WTC11 (cell line): Measurements from ENCODE around the gene RIN3.

Experiments used
- GABPB1 ChIP-seq: sonication (generic); formaldehyde crosslinking; IDR thresholded peaks from 2 replicates; pipeline ENCODE4 v1.8.1; 2023; ENCODE audit warnings: mild to moderate bottlenecking, missing genetic modification reagents
- SP1 ChIP-seq: sonication (generic); formaldehyde crosslinking; conservative IDR thresholded peaks from 2 replicates; pipeline ENCODE4 v1.8.1; 2022; ENCODE audit warnings: missing genetic modification reagents
- TEAD4 ChIP-seq: sonication (generic); formaldehyde crosslinking; IDR thresholded peaks from 2 replicates; pipeline ENCODE4 v1.8.0; 2022; ENCODE audit warnings: mild to moderate bottlenecking, missing genetic modification reagents
- TF ChIP-seq, protein P1 (sequence below): fragments of 250-450 bp; sonication (Bioruptor Pico); IDR thresholded peaks from 2 replicates; pipeline ENCODE4 v1.9.0; 2021; ENCODE audit warnings: mild to moderate bottlenecking, borderline replicate concordance
- TF ChIP-seq, protein P2 (sequence below): sonication (generic); formaldehyde crosslinking; IDR thresholded peaks from 2 replicates; pipeline ENCODE4 v1.8.0; 2022; ENCODE audit warnings: mild to moderate bottlenecking, missing genetic modification reagents

DNA sequence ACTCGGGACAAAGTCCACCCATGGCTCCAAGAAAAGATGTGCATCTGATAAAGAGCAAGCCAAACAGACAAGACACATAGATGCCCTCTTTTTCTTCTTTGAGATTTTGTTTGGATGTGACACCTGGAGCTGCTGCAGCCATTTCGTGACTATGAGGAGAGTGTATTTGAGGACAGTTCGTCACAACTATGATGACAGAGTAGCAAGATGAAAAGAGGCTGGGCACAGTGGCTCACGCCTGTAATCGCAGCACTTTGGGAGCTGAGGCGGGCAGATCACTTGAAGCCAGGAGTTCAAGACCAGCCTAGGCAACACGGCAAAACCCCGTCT lies 213.3 kb downstream of the RIN3 start:
- TF ChIP-seq SP1 (CRISPR knock-in tag): no peak
- TF ChIP-seq, protein P1, sequence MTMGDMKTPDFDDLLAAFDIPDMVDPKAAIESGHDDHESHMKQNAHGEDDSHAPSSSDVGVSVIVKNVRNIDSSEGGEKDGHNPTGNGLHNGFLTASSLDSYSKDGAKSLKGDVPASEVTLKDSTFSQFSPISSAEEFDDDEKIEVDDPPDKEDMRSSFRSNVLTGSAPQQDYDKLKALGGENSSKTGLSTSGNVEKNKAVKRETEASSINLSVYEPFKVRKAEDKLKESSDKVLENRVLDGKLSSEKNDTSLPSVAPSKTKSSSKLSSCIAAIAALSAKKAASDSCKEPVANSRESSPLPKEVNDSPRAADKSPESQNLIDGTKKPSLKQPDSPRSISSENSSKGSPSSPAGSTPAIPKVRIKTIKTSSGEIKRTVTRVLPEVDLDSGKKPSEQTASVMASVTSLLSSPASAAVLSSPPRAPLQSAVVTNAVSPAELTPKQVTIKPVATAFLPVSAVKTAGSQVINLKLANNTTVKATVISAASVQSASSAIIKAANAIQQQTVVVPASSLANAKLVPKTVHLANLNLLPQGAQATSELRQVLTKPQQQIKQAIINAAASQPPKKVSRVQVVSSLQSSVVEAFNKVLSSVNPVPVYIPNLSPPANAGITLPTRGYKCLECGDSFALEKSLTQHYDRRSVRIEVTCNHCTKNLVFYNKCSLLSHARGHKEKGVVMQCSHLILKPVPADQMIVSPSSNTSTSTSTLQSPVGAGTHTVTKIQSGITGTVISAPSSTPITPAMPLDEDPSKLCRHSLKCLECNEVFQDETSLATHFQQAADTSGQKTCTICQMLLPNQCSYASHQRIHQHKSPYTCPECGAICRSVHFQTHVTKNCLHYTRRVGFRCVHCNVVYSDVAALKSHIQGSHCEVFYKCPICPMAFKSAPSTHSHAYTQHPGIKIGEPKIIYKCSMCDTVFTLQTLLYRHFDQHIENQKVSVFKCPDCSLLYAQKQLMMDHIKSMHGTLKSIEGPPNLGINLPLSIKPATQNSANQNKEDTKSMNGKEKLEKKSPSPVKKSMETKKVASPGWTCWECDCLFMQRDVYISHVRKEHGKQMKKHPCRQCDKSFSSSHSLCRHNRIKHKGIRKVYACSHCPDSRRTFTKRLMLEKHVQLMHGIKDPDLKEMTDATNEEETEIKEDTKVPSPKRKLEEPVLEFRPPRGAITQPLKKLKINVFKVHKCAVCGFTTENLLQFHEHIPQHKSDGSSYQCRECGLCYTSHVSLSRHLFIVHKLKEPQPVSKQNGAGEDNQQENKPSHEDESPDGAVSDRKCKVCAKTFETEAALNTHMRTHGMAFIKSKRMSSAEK (CRISPR knock-in tag): no peak
- no peak for TF ChIP-seq GABPB1 (CRISPR knock-in tag)
- no peak for TF ChIP-seq TEAD4 (CRISPR knock-in tag)
- TF ChIP-seq, protein P2, sequence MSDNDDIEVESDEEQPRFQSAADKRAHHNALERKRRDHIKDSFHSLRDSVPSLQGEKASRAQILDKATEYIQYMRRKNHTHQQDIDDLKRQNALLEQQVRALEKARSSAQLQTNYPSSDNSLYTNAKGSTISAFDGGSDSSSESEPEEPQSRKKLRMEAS (CRISPR knock-in tag): no peak
